HL-60 (cell line): ENCODE measurements around the gene SP3.

Source experiments
- POLR2AphosphoS5 ChIP-seq: IDR thresholded peaks from 2 replicates; pipeline ENCODE4 v1.6.1; 2012; ENCODE audit warnings: low read depth
- TF ChIP-seq, protein P1 (sequence below): IDR thresholded peaks from 2 replicates; pipeline ENCODE4 v1.6.1; 2012; ENCODE audit warnings: low read depth; ENCODE audit not compliant: insufficient replicate concordance
- TF ChIP-seq, protein P2 (sequence below): IDR thresholded peaks from one replicate; pipeline ENCODE4 v1.5.1; 2011; ENCODE audit warnings: low read length, control low read depth, inconsistent platforms; ENCODE audit not compliant: insufficient read depth

GRCh38 chr2:173865971-173866873 is 99.0 kb downstream of the SP3 start:
- TF ChIP-seq, protein P1, sequence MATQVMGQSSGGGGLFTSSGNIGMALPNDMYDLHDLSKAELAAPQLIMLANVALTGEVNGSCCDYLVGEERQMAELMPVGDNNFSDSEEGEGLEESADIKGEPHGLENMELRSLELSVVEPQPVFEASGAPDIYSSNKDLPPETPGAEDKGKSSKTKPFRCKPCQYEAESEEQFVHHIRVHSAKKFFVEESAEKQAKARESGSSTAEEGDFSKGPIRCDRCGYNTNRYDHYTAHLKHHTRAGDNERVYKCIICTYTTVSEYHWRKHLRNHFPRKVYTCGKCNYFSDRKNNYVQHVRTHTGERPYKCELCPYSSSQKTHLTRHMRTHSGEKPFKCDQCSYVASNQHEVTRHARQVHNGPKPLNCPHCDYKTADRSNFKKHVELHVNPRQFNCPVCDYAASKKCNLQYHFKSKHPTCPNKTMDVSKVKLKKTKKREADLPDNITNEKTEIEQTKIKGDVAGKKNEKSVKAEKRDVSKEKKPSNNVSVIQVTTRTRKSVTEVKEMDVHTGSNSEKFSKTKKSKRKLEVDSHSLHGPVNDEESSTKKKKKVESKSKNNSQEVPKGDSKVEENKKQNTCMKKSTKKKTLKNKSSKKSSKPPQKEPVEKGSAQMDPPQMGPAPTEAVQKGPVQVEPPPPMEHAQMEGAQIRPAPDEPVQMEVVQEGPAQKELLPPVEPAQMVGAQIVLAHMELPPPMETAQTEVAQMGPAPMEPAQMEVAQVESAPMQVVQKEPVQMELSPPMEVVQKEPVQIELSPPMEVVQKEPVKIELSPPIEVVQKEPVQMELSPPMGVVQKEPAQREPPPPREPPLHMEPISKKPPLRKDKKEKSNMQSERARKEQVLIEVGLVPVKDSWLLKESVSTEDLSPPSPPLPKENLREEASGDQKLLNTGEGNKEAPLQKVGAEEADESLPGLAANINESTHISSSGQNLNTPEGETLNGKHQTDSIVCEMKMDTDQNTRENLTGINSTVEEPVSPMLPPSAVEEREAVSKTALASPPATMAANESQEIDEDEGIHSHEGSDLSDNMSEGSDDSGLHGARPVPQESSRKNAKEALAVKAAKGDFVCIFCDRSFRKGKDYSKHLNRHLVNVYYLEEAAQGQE: no peak
- TF ChIP-seq, protein P2, sequence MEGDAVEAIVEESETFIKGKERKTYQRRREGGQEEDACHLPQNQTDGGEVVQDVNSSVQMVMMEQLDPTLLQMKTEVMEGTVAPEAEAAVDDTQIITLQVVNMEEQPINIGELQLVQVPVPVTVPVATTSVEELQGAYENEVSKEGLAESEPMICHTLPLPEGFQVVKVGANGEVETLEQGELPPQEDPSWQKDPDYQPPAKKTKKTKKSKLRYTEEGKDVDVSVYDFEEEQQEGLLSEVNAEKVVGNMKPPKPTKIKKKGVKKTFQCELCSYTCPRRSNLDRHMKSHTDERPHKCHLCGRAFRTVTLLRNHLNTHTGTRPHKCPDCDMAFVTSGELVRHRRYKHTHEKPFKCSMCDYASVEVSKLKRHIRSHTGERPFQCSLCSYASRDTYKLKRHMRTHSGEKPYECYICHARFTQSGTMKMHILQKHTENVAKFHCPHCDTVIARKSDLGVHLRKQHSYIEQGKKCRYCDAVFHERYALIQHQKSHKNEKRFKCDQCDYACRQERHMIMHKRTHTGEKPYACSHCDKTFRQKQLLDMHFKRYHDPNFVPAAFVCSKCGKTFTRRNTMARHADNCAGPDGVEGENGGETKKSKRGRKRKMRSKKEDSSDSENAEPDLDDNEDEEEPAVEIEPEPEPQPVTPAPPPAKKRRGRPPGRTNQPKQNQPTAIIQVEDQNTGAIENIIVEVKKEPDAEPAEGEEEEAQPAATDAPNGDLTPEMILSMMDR: no peak
- TF ChIP-seq POLR2AphosphoS5: no peak
